H9 (cell line): ENCODE data around the gene NAA35. TPM values are rescaled to one million over a fixed set of nuclear protein-coding genes. Genes with fewer than 3 reads are reported as not detected.

ENCODE experiments used
- DNase-seq: peaks from one replicate; pipeline ENCODE4 v3.0.0-alpha.2; 2017
- H2AFZ ChIP-seq: one replicate; pipeline ENCODE4 v1.6.1; 2013; ENCODE audit warnings: mild to moderate bottlenecking, low read length, control low read depth, moderate library complexity
- H2AK5ac ChIP-seq: 2 replicates; pipeline ENCODE4 v1.6.1; 2013; ENCODE audit warnings: low read length, control low read depth, mixed read lengths; ENCODE audit not compliant: insufficient read length
- H2BK120ac ChIP-seq: one replicate; pipeline ENCODE4 v1.6.1; 2013; ENCODE audit warnings: low read depth, mild to moderate bottlenecking, low read length, control low read depth, inconsistent platforms; ENCODE audit not compliant: poor library complexity, severe bottlenecking
- H2BK12ac ChIP-seq: 2 replicates; pipeline ENCODE4 v1.6.1; 2013; ENCODE audit warnings: low read length, control low read depth, mixed read lengths, low read depth; ENCODE audit not compliant: insufficient read length
- H2BK15ac ChIP-seq: 2 replicates; pipeline ENCODE4 v1.6.1; 2013; ENCODE audit warnings: low read depth, low read length, control low read depth
- H2BK20ac ChIP-seq: one replicate; pipeline ENCODE4 v1.6.1; 2013; ENCODE audit warnings: low read depth, mild to moderate bottlenecking, low read length, control low read depth, inconsistent platforms; ENCODE audit not compliant: poor library complexity, severe bottlenecking
- H2BK5ac ChIP-seq: 2 replicates; pipeline ENCODE4 v1.6.1; 2013; ENCODE audit warnings: low read length, control low read depth, mixed read lengths; ENCODE audit not compliant: insufficient read length
- H3K14ac ChIP-seq: 2 replicates; pipeline ENCODE4 v1.6.1; 2013; ENCODE audit warnings: low read length, control low read depth; ENCODE audit not compliant: insufficient read depth
- H3K18ac ChIP-seq: 2 replicates; pipeline ENCODE4 v1.6.1; 2013; ENCODE audit warnings: low read depth, mild to moderate bottlenecking, mixed read lengths, low read length, control low read depth; ENCODE audit not compliant: insufficient read length
- H3K23ac ChIP-seq: 2 replicates; pipeline ENCODE4 v1.6.1; 2013; ENCODE audit warnings: low read length, control low read depth, mixed read lengths, low read depth; ENCODE audit not compliant: insufficient read length
- H3K23me2 ChIP-seq: 2 replicates; pipeline ENCODE4 v1.6.1; 2013; ENCODE audit warnings: low read depth, mild to moderate bottlenecking, mixed read lengths, low read length, control low read depth; ENCODE audit not compliant: insufficient read length, poor library complexity, severe bottlenecking
- H3K27ac ChIP-seq: 2 replicates; pipeline ENCODE4 v1.5.1; 2013; ENCODE audit warnings: low read length, control low read depth, mixed read lengths, low read depth; ENCODE audit not compliant: insufficient read length
- H3K27me3 ChIP-seq: 2 replicates; pipeline ENCODE4 v1.6.1; 2013; ENCODE audit warnings: low read length, control low read depth, inconsistent platforms; ENCODE audit not compliant: insufficient read depth
- H3K4ac ChIP-seq: 2 replicates; pipeline ENCODE4 v1.6.1; 2013; ENCODE audit warnings: low read depth, mild to moderate bottlenecking, control low read depth, inconsistent platforms, low read length, moderate library complexity
- H3K4me1 ChIP-seq: 2 replicates; pipeline ENCODE4 v1.6.1; 2013; ENCODE audit warnings: low read length, control low read depth, inconsistent platforms; ENCODE audit not compliant: insufficient read depth
- H3K4me2 ChIP-seq: 2 replicates; pipeline ENCODE4 v1.6.1; 2013; ENCODE audit warnings: low read length, control low read depth, mixed read lengths; ENCODE audit not compliant: insufficient read length, insufficient read depth
- H3K56ac ChIP-seq: 2 replicates; pipeline ENCODE4 v1.6.1; 2013; ENCODE audit warnings: low read depth, mild to moderate bottlenecking, mixed read lengths, low read length, control low read depth; ENCODE audit not compliant: insufficient read length
- H3K79me1 ChIP-seq: 2 replicates; pipeline ENCODE4 v1.6.1; 2013; ENCODE audit warnings: low read depth, mild to moderate bottlenecking, moderate library complexity, low read length, control low read depth, inconsistent platforms; ENCODE audit not compliant: insufficient read depth, poor library complexity, severe bottlenecking
- H3K79me2 ChIP-seq: 2 replicates; pipeline ENCODE4 v1.6.1; 2013; ENCODE audit warnings: low read length, control low read depth, inconsistent platforms; ENCODE audit not compliant: insufficient read depth
- H3K9ac ChIP-seq: 2 replicates; pipeline ENCODE4 v1.6.1; 2013; ENCODE audit warnings: low read length, control low read depth, mixed read lengths; ENCODE audit not compliant: insufficient read length; ENCODE audit errors: extremely low read depth
- H3K9me3 ChIP-seq: one replicate; pipeline ENCODE4 v1.6.1; 2013; ENCODE audit warnings: low read depth, low read length, inconsistent platforms; ENCODE audit not compliant: control insufficient read depth
- H3T11ph ChIP-seq: one replicate; pipeline ENCODE4 v1.6.1; 2013; ENCODE audit warnings: mild to moderate bottlenecking, low read length, control low read depth, inconsistent platforms
- H4K20me1 ChIP-seq: one replicate; pipeline ENCODE4 v1.6.1; 2013; ENCODE audit not compliant: control insufficient read depth, insufficient read length, insufficient read depth
- H4K5ac ChIP-seq: 2 replicates; pipeline ENCODE4 v1.6.1; 2013; ENCODE audit warnings: low read depth, mild to moderate bottlenecking, mixed read lengths, low read length, control low read depth; ENCODE audit not compliant: insufficient read length
- H4K8ac ChIP-seq: replicated peaks from 2 replicates; pipeline ENCODE4 v1.6.1; 2013; ENCODE audit warnings: low read length, control low read depth, mixed read lengths, low read depth; ENCODE audit not compliant: insufficient read length
- H4K91ac ChIP-seq: 2 replicates; pipeline ENCODE4 v1.6.1; 2013; ENCODE audit warnings: low read depth, mild to moderate bottlenecking, moderate library complexity, mixed read lengths, low read length, control low read depth; ENCODE audit not compliant: insufficient read length
- H3K27ac Mint-ChIP-seq, 3 experiments: 2 replicates in 2 of 3; 3 replicates in 1 of 3; pipeline ENCODE4 v1.8.0; 2020 to 2021; ENCODE audit warnings: mixed read lengths in 3 of 3, mild to moderate bottlenecking in 1 of 3, moderate library complexity in 1 of 3
- H3K27me3 Mint-ChIP-seq: 2 replicates; pipeline ENCODE4 v1.8.0; 2021; ENCODE audit warnings: low read depth, mild to moderate bottlenecking, moderate library complexity, mixed read lengths
- H3K36me3 Mint-ChIP-seq, 3 experiments: 2 replicates in 2 of 3; 3 replicates in 1 of 3; pipeline ENCODE4 v1.8.0; 2020 to 2021; ENCODE audit warnings: low read depth in 3 of 3, mixed read lengths in 3 of 3; ENCODE audit not compliant: insufficient read depth in 1 of 3
- H3K4me1 Mint-ChIP-seq, 2 experiments: 2 replicates each; pipeline ENCODE4 v1.8.0; 2020; ENCODE audit warnings: mixed read lengths in 2 of 2
- H3K4me3 Mint-ChIP-seq, 2 experiments: 2 replicates in 1 of 2; 3 replicates in 1 of 2; pipeline ENCODE4 v1.8.0; 2020 to 2021; ENCODE audit warnings: mild to moderate bottlenecking in 2 of 2, mixed read lengths in 2 of 2, moderate library complexity in 1 of 2
- H3K9me3 Mint-ChIP-seq, 2 experiments: 2 replicates in 1 of 2; 3 replicates in 1 of 2; pipeline ENCODE4 v1.8.0; 2020; ENCODE audit warnings: mild to moderate bottlenecking in 2 of 2, mixed read lengths in 2 of 2, moderate library complexity in 1 of 2
- CTCF ChIP-seq: fragments of 200-600 bp; sonication (generic); conservative IDR thresholded peaks from 3 replicates; pipeline ENCODE4 v1.8.0; 2021; ENCODE audit warnings: antibody characterized with exemption, mild to moderate bottlenecking
- WGBS: extraction: QIAGEN DNeasy Blood & Tissue Kit; methylation state at CpG from one replicate; pipeline ENCODE4 v1.1.7; 2013; ENCODE audit warnings: missing lambda C conversion rate, low lambda C conversion rate, mixed read lengths; ENCODE audit not compliant: insufficient read length; ENCODE audit errors: extremely low coverage; 5-methylcytosine and 5-hydroxymethylcytosine counted together
- total RNA-seq: library from RNA; stranded (reverse); gene quantifications from 2 replicates; pipeline ENCODE4 v1.2.1, GENCODE V29; 2021

Gene NAA35
- total RNA-seq, 1 experiment from 2014 or later: 38.6 TPM

- no peak for DNase-seq
- Histone ChIP-seq H2BK20ac (no peak overlapping the region), H2BK15ac (no peak overlapping the region), H3K27me3 (no peaks in the 10 kb centered on the region), H2BK12ac (no peak overlapping the region), H4K5ac (no peak overlapping the region), H2BK120ac (no peak overlapping the region), H3K56ac (no peak overlapping the region), H3K27ac (no peak overlapping the region), H4K20me1 (no peaks in the 10 kb centered on the region), H2BK5ac (no peak overlapping the region), H4K91ac (no peak overlapping the region), H2AK5ac (no peak overlapping the region), H3K4me2 (no peak overlapping the region), H3K23ac (no peak overlapping the region), H2AFZ (no peak overlapping the region), H3K4ac (no peak overlapping the region), H3K18ac (no peak overlapping the region), H4K8ac (no peak overlapping the region), H3T11ph (no peak overlapping the region), H3K4me1 (no peaks in the 10 kb centered on the region), H3K9me3 (no peaks in the 10 kb centered on the region), H3K14ac (no peak overlapping the region), H3K79me2 (no peaks in the 10 kb centered on the region), H3K23me2 (no peaks in the 10 kb centered on the region), H3K9ac (no peak overlapping the region), H3K79me1 (no peaks in the 10 kb centered on the region)
- no CpG with 5 or more reads among the region's 2 CpGs for WGBS
- H3K36me3 Mint-ChIP-seq: peaks cover 26 to 65% (median 65%) of the 10 kb centered on the region in 3 experiments
- H3K27ac Mint-ChIP-seq: no peak overlapping the region
- H3K9me3 Mint-ChIP-seq: peaks cover 12 to 14% of the 10 kb centered on the region in 2 experiments
- H3K4me3 Mint-ChIP-seq: no peak overlapping the region
- no peak for TF ChIP-seq CTCF
- no peaks in the 10 kb centered on the region for H3K4me1 Mint-ChIP-seq
- no peaks in the 10 kb centered on the region for H3K27me3 Mint-ChIP-seq
Observed at GRCh38 chr9:86009133-86009532, 68.2 kb downstream of the NAA35 start.
